Measurements from ENCODE around the gene FKBP6.
"Not testable (repeated sequence)": the region's sequence is repeated elsewhere in the genome, so short reads cannot be mapped to it uniquely, and the experiment has no call there.

Gene FKBP6

GRCh38 chr7:73354821-73355220 lies 26.9 kb downstream of the FKBP6 start:
- CTCF ChIA-PET, result interaction anchor here (0.6 kb wide), 1 partner anchor 35 kb away, joined by 3 read pairs; no protein-coding TSS in a partner anchor
- no peak for DNase-seq (ENCODE audit: extremely low spot score)
- TF ChIP-seq ZNF384 (IDR thresholded peaks at IDR 0.05), result no peak
- no peak for TF ChIP-seq FOXK2 (IDR thresholded peaks at IDR 0.05)
- TF ChIP-seq TARDBP (IDR thresholded peaks at IDR 0.05), result no peak
- no peak for TF ChIP-seq CTBP1 (IDR thresholded peaks at IDR 0.05; ENCODE audit: borderline replicate concordance)
- no peak for TF ChIP-seq L3MBTL2 (conservative IDR thresholded peaks at IDR 0.05)
- POLR2A ChIA-PET, result no interaction called here

GRCh38 chr7:73356159-73356558 lies 28.2 kb downstream of the FKBP6 start:
- POLR2A ChIA-PET, result no interaction called here
- TF ChIP-seq ZNF384 (IDR thresholded peaks at IDR 0.05) (no peak), SUZ12 (IDR thresholded peaks at IDR 0.05) (no peak), L3MBTL2 (conservative IDR thresholded peaks at IDR 0.05) (no peak), HDGF (IDR thresholded peaks at IDR 0.05; ENCODE audit: borderline replicate concordance) (no peak), BHLHE40 (IDR thresholded peaks at IDR 0.05; ENCODE audit: borderline replicate concordance) (no peak), FOXM1 (IDR thresholded peaks at IDR 0.05; ENCODE audit: borderline replicate concordance) (no peak), ELF4 (IDR thresholded peaks at IDR 0.05) (no peak), TARDBP (IDR thresholded peaks at IDR 0.05) (no peak), ARNT (IDR thresholded peaks at IDR 0.05) (no peak), CTBP1 (IDR thresholded peaks at IDR 0.05; ENCODE audit: borderline replicate concordance) (no peak)
- DNase-seq (ENCODE audit: extremely low spot score), result no peak
- CTCF ChIA-PET, result no interaction called here

- CTCF ChIA-PET, result no interaction called here
- no peak for DNase-seq (ENCODE audit: extremely low spot score)
- TF ChIP-seq TARDBP (IDR thresholded peaks at IDR 0.05) (no peak), PKNOX1 (IDR thresholded peaks at IDR 0.05) (no peak), BHLHE40 (IDR thresholded peaks at IDR 0.05; ENCODE audit: borderline replicate concordance) (no peak), FOXK2 (IDR thresholded peaks at IDR 0.05) (no peak), CTBP1 (IDR thresholded peaks at IDR 0.05; ENCODE audit: borderline replicate concordance) (no peak), LEF1 (IDR thresholded peaks at IDR 0.05; ENCODE audit: borderline replicate concordance) (no peak), FOXM1 (IDR thresholded peaks at IDR 0.05; ENCODE audit: borderline replicate concordance) (no peak), FOXA1 (IDR thresholded peaks at IDR 0.05) (no peak), L3MBTL2 (conservative IDR thresholded peaks at IDR 0.05) (no peak), ZNF384 (IDR thresholded peaks at IDR 0.05) (no peak), SP1 (IDR thresholded peaks at IDR 0.05) (no peak), SUZ12 (IDR thresholded peaks at IDR 0.05) (no peak), ELF4 (IDR thresholded peaks at IDR 0.05) (no peak), NFRKB (IDR thresholded peaks at IDR 0.05) (no peak), HDGF (IDR thresholded peaks at IDR 0.05; ENCODE audit: borderline replicate concordance) (no peak)
- POLR2A ChIA-PET, result no interaction called here
Measured at GRCh38 chr7:73358590-73359275, 30.8 kb downstream of the FKBP6 start.

GRCh38 chr7:73359306-73359705 lies 31.3 kb downstream of the FKBP6 start:
- CTCF ChIA-PET, result no interaction called here
- POLR2A ChIA-PET, result no interaction called here
- DNase-seq (ENCODE audit: extremely low spot score), result no peak
- TF ChIP-seq PKNOX1 (IDR thresholded peaks at IDR 0.05), result no peak
- TF ChIP-seq HDGF (IDR thresholded peaks at IDR 0.05; ENCODE audit: borderline replicate concordance), result no peak
- no peak for TF ChIP-seq FOXK2 (IDR thresholded peaks at IDR 0.05)
- TF ChIP-seq ZNF384 (IDR thresholded peaks at IDR 0.05), result no peak
- TF ChIP-seq CTBP1 (IDR thresholded peaks at IDR 0.05; ENCODE audit: borderline replicate concordance), result no peak
- no peak for TF ChIP-seq LEF1 (IDR thresholded peaks at IDR 0.05; ENCODE audit: borderline replicate concordance)
- no peak for TF ChIP-seq ARNT (IDR thresholded peaks at IDR 0.05)
- no peak for TF ChIP-seq FOXM1 (IDR thresholded peaks at IDR 0.05; ENCODE audit: borderline replicate concordance)
- TF ChIP-seq ELF4 (IDR thresholded peaks at IDR 0.05), result no peak
- TF ChIP-seq FOXA1 (IDR thresholded peaks at IDR 0.05), result no peak

GRCh38 chr7:73359746-73360375 lies 31.9 kb downstream of the FKBP6 start:
- no peak for DNase-seq (ENCODE audit: extremely low spot score)
- ChIA-PET POLR2A (no interaction called here), CTCF (no interaction called here)
- TF ChIP-seq FOXK2 (IDR thresholded peaks at IDR 0.05) (no peak), HDGF (IDR thresholded peaks at IDR 0.05; ENCODE audit: borderline replicate concordance) (no peak), SUZ12 (IDR thresholded peaks at IDR 0.05) (no peak), ZNF384 (IDR thresholded peaks at IDR 0.05) (no peak), L3MBTL2 (conservative IDR thresholded peaks at IDR 0.05) (no peak), CTBP1 (IDR thresholded peaks at IDR 0.05; ENCODE audit: borderline replicate concordance) (no peak), ELF4 (IDR thresholded peaks at IDR 0.05) (no peak), FOXM1 (IDR thresholded peaks at IDR 0.05; ENCODE audit: borderline replicate concordance) (no peak), FOXA1 (IDR thresholded peaks at IDR 0.05) (no peak), ARNT (IDR thresholded peaks at IDR 0.05) (no peak), NFRKB (IDR thresholded peaks at IDR 0.05) (no peak)

- CTCF ChIA-PET, result interaction anchor here (0.6 kb wide), 1 partner anchor 15 kb away, joined by 3 read pairs; no protein-coding TSS in a partner anchor
- DNase-seq (ENCODE audit: extremely low spot score); POLR2A ChIA-PET: not testable (repeated sequence)
Measured at GRCh38 chr7:73360590-73360989, 32.6 kb downstream of the FKBP6 start.

Data from HEK293T (cell line).